ENCODE results near the gene COL26A1.

Gene COL26A1

GRCh38 chr7:101593556-101593955 is 230.9 kb downstream of the COL26A1 start:
- Histone ChIP-seq H3K27me3 (ENCODE audit: insufficient read depth, low read length) (no peaks in the 10 kb centered on the region), H2AK5ac (ENCODE audit: low read length) (no peak overlapping the region), H3K4me2 (ENCODE audit: low read length) (no peak overlapping the region), H3K4ac (ENCODE audit: low read depth, low read length) (no peak overlapping the region), H2BK120ac (ENCODE audit: insufficient read depth, low read length, poor library complexity) (no peak overlapping the region), H3K79me1 (ENCODE audit: low read length) (peaks cover 1% of the 10 kb centered on the region), H3K23ac (ENCODE audit: low read length) (no peak overlapping the region), H3K4me1 (ENCODE audit: control insufficient read depth in 1 of 2, insufficient read depth in 2 of 2, low read length in 2 of 2) (peaks cover 3 to 4% of the 10 kb centered on the region in 2 experiments), H4K12ac (ENCODE audit: low read depth, low read length) (no peak overlapping the region), H2BK12ac (ENCODE audit: low read length) (no peak overlapping the region), H4K8ac (ENCODE audit: low read depth, low read length) (no peak overlapping the region), H3K4me3 (ENCODE audit: low read depth, low read length) (no peak overlapping the region), H3K36me3 (ENCODE audit: control insufficient read depth in 1 of 2, insufficient read depth in 2 of 2, low read length in 2 of 2) (no peaks in the 10 kb centered on the region), H3K79me2 (ENCODE audit: control insufficient read depth, insufficient read depth, low read length, poor library complexity) (no peaks in the 10 kb centered on the region), H3K27ac (ENCODE audit: low read depth, low read length) (no peak overlapping the region), H2AFZ (ENCODE audit: insufficient read depth, low read length, poor library complexity) (no peak overlapping the region), H3K9ac (ENCODE audit: low read length) (no peak overlapping the region), H3K14ac (ENCODE audit: low read length) (no peak overlapping the region), H4K91ac (ENCODE audit: low read depth, low read length) (no peak overlapping the region), H3K18ac (ENCODE audit: low read length) (no peak overlapping the region), H2BK5ac (ENCODE audit: low read depth, low read length, poor library complexity) (no peak overlapping the region), H3K9me3 (ENCODE audit: insufficient read depth, low read depth, low read length) (no peaks in the 10 kb centered on the region)
- no peak for DNase-seq
- no CpG with 5 or more reads among the region's 6 CpGs for WGBS (ENCODE audit: extremely low coverage, insufficient coverage, insufficient read length)

- no peak overlapping the region for H2AFZ ChIP-seq (ENCODE audit: insufficient read depth, low read length, poor library complexity)
- no peak overlapping the region for H2BK5ac ChIP-seq (ENCODE audit: low read depth, low read length, poor library complexity)
- no peak overlapping the region for H3K9ac ChIP-seq (ENCODE audit: low read length)
- no peak overlapping the region for H3K18ac ChIP-seq (ENCODE audit: low read length)
- no peaks in the 10 kb centered on the region for H3K9me3 ChIP-seq (ENCODE audit: insufficient read depth, low read depth, low read length)
- no CpG with 5 or more reads among the region's 3 CpGs for WGBS (ENCODE audit: extremely low coverage, insufficient coverage, insufficient read length)
- H2BK12ac ChIP-seq (ENCODE audit: low read length) = no peak overlapping the region
- H3K79me2 ChIP-seq (ENCODE audit: control insufficient read depth, insufficient read depth, low read length, poor library complexity) = no peaks in the 10 kb centered on the region
- no peak overlapping the region for H4K8ac ChIP-seq (ENCODE audit: low read depth, low read length)
- H3K14ac ChIP-seq (ENCODE audit: low read length) = no peak overlapping the region
- H2AK5ac ChIP-seq (ENCODE audit: low read length) = no peak overlapping the region
- no peak overlapping the region for H2BK120ac ChIP-seq (ENCODE audit: insufficient read depth, low read length, poor library complexity)
- DNase-seq = no peak
- H3K4me1 ChIP-seq (ENCODE audit: control insufficient read depth in 1 of 2, insufficient read depth in 2 of 2, low read length in 2 of 2) = peaks cover 8 to 9% of the 10 kb centered on the region in 2 experiments
- H3K4me3 ChIP-seq (ENCODE audit: low read depth, low read length) = peak overlapping the region; percentile 27
- no peak overlapping the region for H3K4ac ChIP-seq (ENCODE audit: low read depth, low read length)
- H3K36me3 ChIP-seq (ENCODE audit: control insufficient read depth in 1 of 2, insufficient read depth in 2 of 2, low read length in 2 of 2) = no peaks in the 10 kb centered on the region
- H3K4me2 ChIP-seq (ENCODE audit: low read length) = no peak overlapping the region
- no peaks in the 10 kb centered on the region for H3K27me3 ChIP-seq (ENCODE audit: insufficient read depth, low read length)
- peaks cover 1% of the 10 kb centered on the region for H3K79me1 ChIP-seq (ENCODE audit: low read length)
- no peak overlapping the region for H3K23ac ChIP-seq (ENCODE audit: low read length)
- H4K12ac ChIP-seq (ENCODE audit: low read depth, low read length) = no peak overlapping the region
- no peak overlapping the region for H3K27ac ChIP-seq (ENCODE audit: low read depth, low read length)
- no peak overlapping the region for H4K91ac ChIP-seq (ENCODE audit: low read depth, low read length)
Observed at GRCh38 chr7:101594790-101595189, 232.1 kb downstream of the COL26A1 start.

- H4K8ac ChIP-seq (ENCODE audit: low read depth, low read length) = no peak overlapping the region
- no peaks in the 10 kb centered on the region for H3K27me3 ChIP-seq (ENCODE audit: insufficient read depth, low read length)
- no peak overlapping the region for H3K4me2 ChIP-seq (ENCODE audit: low read length)
- H3K9me3 ChIP-seq (ENCODE audit: insufficient read depth, low read depth, low read length) = no peaks in the 10 kb centered on the region
- no peak overlapping the region for H4K12ac ChIP-seq (ENCODE audit: low read depth, low read length)
- peaks cover 8 to 9% of the 10 kb centered on the region in 2 experiments for H3K4me1 ChIP-seq (ENCODE audit: control insufficient read depth in 1 of 2, insufficient read depth in 2 of 2, low read length in 2 of 2)
- no peak overlapping the region for H3K4me3 ChIP-seq (ENCODE audit: low read depth, low read length)
- no peak overlapping the region for H4K91ac ChIP-seq (ENCODE audit: low read depth, low read length)
- H3K23ac ChIP-seq (ENCODE audit: low read length) = no peak overlapping the region
- H2AK5ac ChIP-seq (ENCODE audit: low read length) = no peak overlapping the region
- H3K9ac ChIP-seq (ENCODE audit: low read length) = no peak overlapping the region
- H2BK120ac ChIP-seq (ENCODE audit: insufficient read depth, low read length, poor library complexity) = no peak overlapping the region
- no peak overlapping the region for H3K14ac ChIP-seq (ENCODE audit: low read length)
- no peak overlapping the region for H2BK12ac ChIP-seq (ENCODE audit: low read length)
- H3K4ac ChIP-seq (ENCODE audit: low read depth, low read length) = no peak overlapping the region
- H3K79me1 ChIP-seq (ENCODE audit: low read length) = peaks cover 1% of the 10 kb centered on the region
- H3K79me2 ChIP-seq (ENCODE audit: control insufficient read depth, insufficient read depth, low read length, poor library complexity) = no peaks in the 10 kb centered on the region
- no peak overlapping the region for H3K18ac ChIP-seq (ENCODE audit: low read length)
- H2AFZ ChIP-seq (ENCODE audit: insufficient read depth, low read length, poor library complexity) = no peak overlapping the region
- DNase-seq = no peak
- H2BK5ac ChIP-seq (ENCODE audit: low read depth, low read length, poor library complexity) = no peak overlapping the region
- no peak overlapping the region for H3K27ac ChIP-seq (ENCODE audit: low read depth, low read length)
- H3K36me3 ChIP-seq (ENCODE audit: control insufficient read depth in 1 of 2, insufficient read depth in 2 of 2, low read length in 2 of 2) = no peaks in the 10 kb centered on the region
- no CpG with 5 or more reads among the region's 1 CpG for WGBS (ENCODE audit: extremely low coverage, insufficient coverage, insufficient read length)
Observed at GRCh38 chr7:101595246-101595645, 232.6 kb downstream of the COL26A1 start.

GRCh38 chr7:101595766-101596537 is 233.3 kb downstream of the COL26A1 start:
- WGBS (ENCODE audit: extremely low coverage, insufficient coverage, insufficient read length) = no CpG with 5 or more reads among the region's 4 CpGs
- H3K4me2 ChIP-seq (ENCODE audit: low read length) = no peak overlapping the region
- no peaks in the 10 kb centered on the region for H3K27me3 ChIP-seq (ENCODE audit: insufficient read depth, low read length)
- no peak overlapping the region for H3K4ac ChIP-seq (ENCODE audit: low read depth, low read length)
- no peak overlapping the region for H3K4me3 ChIP-seq (ENCODE audit: low read depth, low read length)
- H3K9ac ChIP-seq (ENCODE audit: low read length) = no peak overlapping the region
- no peak overlapping the region for H2BK120ac ChIP-seq (ENCODE audit: insufficient read depth, low read length, poor library complexity)
- peaks cover 8 to 9% of the 10 kb centered on the region in 2 experiments for H3K4me1 ChIP-seq (ENCODE audit: control insufficient read depth in 1 of 2, insufficient read depth in 2 of 2, low read length in 2 of 2)
- H2BK12ac ChIP-seq (ENCODE audit: low read length) = no peak overlapping the region
- no peak overlapping the region for H2AFZ ChIP-seq (ENCODE audit: insufficient read depth, low read length, poor library complexity)
- H4K8ac ChIP-seq (ENCODE audit: low read depth, low read length) = no peak overlapping the region
- no peak overlapping the region for H3K27ac ChIP-seq (ENCODE audit: low read depth, low read length)
- H3K36me3 ChIP-seq (ENCODE audit: control insufficient read depth in 1 of 2, insufficient read depth in 2 of 2, low read length in 2 of 2) = no peaks in the 10 kb centered on the region
- H4K12ac ChIP-seq (ENCODE audit: low read depth, low read length) = no peak overlapping the region
- no peaks in the 10 kb centered on the region for H3K79me2 ChIP-seq (ENCODE audit: control insufficient read depth, insufficient read depth, low read length, poor library complexity)
- H3K79me1 ChIP-seq (ENCODE audit: low read length) = peaks cover 1% of the 10 kb centered on the region
- no peak for DNase-seq
- no peak overlapping the region for H2AK5ac ChIP-seq (ENCODE audit: low read length)
- H3K23ac ChIP-seq (ENCODE audit: low read length) = no peak overlapping the region
- H3K18ac ChIP-seq (ENCODE audit: low read length) = no peak overlapping the region
- no peak overlapping the region for H2BK5ac ChIP-seq (ENCODE audit: low read depth, low read length, poor library complexity)
- H3K9me3 ChIP-seq (ENCODE audit: insufficient read depth, low read depth, low read length) = no peaks in the 10 kb centered on the region
- H3K14ac ChIP-seq (ENCODE audit: low read length) = no peak overlapping the region
- no peak overlapping the region for H4K91ac ChIP-seq (ENCODE audit: low read depth, low read length)
